ENCODE measurements around the gene CLEC10A.

GRCh38 chr17:7112510-7113108 is 32.6 kb upstream of the CLEC10A start:
- no peak for TF ChIP-seq EZH2 (IDR thresholded peaks at IDR 0.05; ENCODE audit: insufficient read depth, poor library complexity, severe bottlenecking)
- no peak for TF ChIP-seq EZH2phosphoT487 (IDR thresholded peaks at IDR 0.05; ENCODE audit: insufficient read depth, low read depth)

Measured in GM23248 (cell line).